H1 (cell line): ENCODE results near the gene PPFIA2. TPM values are rescaled to one million over a fixed set of nuclear protein-coding genes. Genes with fewer than 3 reads are reported as not detected.

Experiments
- CTCF ChIA-PET: fragments of 300-600 bp; sonication (Branson Sonifier 250); formaldehyde crosslinking; loops from one replicate; lab custom pipeline; 2021; ENCODE audit not compliant: partially characterized antibody; lab: Charles Lee
- POLR2A ChIA-PET: fragments of 300-600 bp; sonication (Branson Sonifier 250); formaldehyde crosslinking; loops from one replicate; lab custom pipeline; 2021; ENCODE audit warnings: inconsistent platforms; ENCODE audit not compliant: partially characterized antibody; lab: Charles Lee
- DNase-seq, 2 experiments: peaks; one replicate each; pipeline versions ENCODE4 v3.0.0 to v3.0.0-alpha.2; 2010 to 2022; ENCODE audit warnings: low spot score in 2 of 2, low read depth in 1 of 2, mixed read lengths in 1 of 2
- FAIRE-seq: peaks from 2 replicates; lab custom pipeline; 2011; peaks lifted over from hg19 to GRCh38; lab: Jason Lieb, UNC
- H2AFZ ChIP-seq: 2 replicates; pipeline ENCODE4 v1.8.1; 2012; ENCODE audit warnings: low read length, inconsistent platforms
- H2AK5ac ChIP-seq: 2 replicates; pipeline ENCODE4 v1.6.1; 2013; ENCODE audit warnings: low read depth, low read length
- H2BK120ac ChIP-seq: replicated peaks from 2 replicates; pipeline ENCODE3; 2013; ENCODE audit warnings: low read depth, low read length, inconsistent platforms
- H2BK12ac ChIP-seq: 2 replicates; pipeline ENCODE4 v1.6.1; 2013; ENCODE audit warnings: low read depth, low read length
- H2BK15ac ChIP-seq: 2 replicates; pipeline ENCODE4 v1.6.1; 2013; ENCODE audit warnings: low read length
- H2BK20ac ChIP-seq: 2 replicates; pipeline ENCODE4 v1.6.1; 2013; ENCODE audit warnings: low read length
- H2BK5ac ChIP-seq: 2 replicates; pipeline ENCODE4 v1.6.1; 2013; ENCODE audit warnings: low read depth, low read length
- H3K14ac ChIP-seq: 2 replicates; pipeline ENCODE4 v1.6.1; 2013; ENCODE audit warnings: inconsistent platforms; ENCODE audit not compliant: insufficient read length
- H3K18ac ChIP-seq: 2 replicates; pipeline ENCODE4 v1.6.1; 2013; ENCODE audit warnings: low read length; ENCODE audit errors: extremely low read depth
- H3K23ac ChIP-seq: 2 replicates; pipeline ENCODE4 v1.6.1; 2013; ENCODE audit warnings: inconsistent platforms; ENCODE audit not compliant: insufficient read length
- H3K23me2 ChIP-seq: 2 replicates; pipeline ENCODE4 v1.6.1; 2013; ENCODE audit warnings: low read depth, low read length
- H3K27ac ChIP-seq: 2 replicates; pipeline ENCODE4 v1.6.1; 2011; ENCODE audit warnings: low read depth, low read length, inconsistent platforms
- H3K27me3 ChIP-seq, 4 experiments: replicated peaks in 1 of 4; 1 replicate in 1 of 4; 2 replicates in 3 of 4; pipeline versions ENCODE4 v1.6.1 to v1.8.1; 2011 to 2013; ENCODE audit warnings: low read length in 3 of 4, mild to moderate bottlenecking in 3 of 4, inconsistent platforms in 2 of 4, mixed read lengths in 2 of 4, moderate library complexity in 1 of 4; ENCODE audit not compliant: control insufficient read depth in 3 of 4, insufficient read depth in 3 of 4; ENCODE audit errors: extremely low read depth in 1 of 4
- H3K36me3 ChIP-seq, 4 experiments: 2 replicates each; pipeline versions ENCODE4 v1.6.1 to v1.8.1; 2011 to 2013; ENCODE audit warnings: mild to moderate bottlenecking in 4 of 4, low read length in 3 of 4, moderate library complexity in 2 of 4, control low read depth in 1 of 4, inconsistent platforms in 1 of 4; ENCODE audit not compliant: insufficient read depth in 4 of 4, control insufficient read depth in 2 of 4
- H3K4ac ChIP-seq: replicated peaks from 2 replicates; pipeline ENCODE3; 2013; ENCODE audit warnings: low read length, low read depth, mixed read lengths, inconsistent platforms; ENCODE audit not compliant: insufficient read length
- H3K4me1 ChIP-seq, 4 experiments: replicated peaks in 1 of 4; 1 replicate in 1 of 4; 2 replicates in 3 of 4; pipeline versions ENCODE4 v1.6.1 to v1.8.1; 2011 to 2013; ENCODE audit warnings: low read length in 3 of 4, inconsistent platforms in 2 of 4, mixed read lengths in 1 of 4; ENCODE audit not compliant: insufficient read depth in 4 of 4, control insufficient read depth in 3 of 4
- H3K4me2 ChIP-seq, 2 experiments: 2 replicates each; pipeline versions ENCODE4 v1.6.1 to v1.8.1; 2011 to 2013; ENCODE audit warnings: low read depth in 2 of 2, low read length in 2 of 2, control low read depth in 1 of 2, inconsistent platforms in 1 of 2, mild to moderate bottlenecking in 1 of 2; ENCODE audit not compliant: insufficient read depth in 1 of 2
- H3K4me3 ChIP-seq, 4 experiments: fragments of 200-600, 300-600 bp in 1 of 4; sonication (generic), shearing (Covaris generic), sonication (Bioruptor Twin) in 1 of 4; 2 replicates each; pipeline versions ENCODE4 v1.5.1 to v1.8.1; 2011 to 2016; ENCODE audit warnings: low read length in 4 of 4, low read depth in 3 of 4, control low read depth in 2 of 4, inconsistent platforms in 2 of 4, mild to moderate bottlenecking in 2 of 4, mixed read lengths in 1 of 4, moderate library complexity in 1 of 4; ENCODE audit not compliant: insufficient read depth in 2 of 4; ENCODE audit errors: extremely low read depth in 1 of 4
- H3K56ac ChIP-seq: replicated peaks from 2 replicates; pipeline ENCODE3; 2013; ENCODE audit warnings: low read depth, mild to moderate bottlenecking, mixed read lengths, low read length, inconsistent platforms; ENCODE audit not compliant: insufficient read length
- H3K79me1 ChIP-seq: 2 replicates; pipeline ENCODE4 v1.6.1; 2013; ENCODE audit warnings: low read depth, low read length, control low read depth
- H3K79me2 ChIP-seq, 2 experiments: 2 replicates each; pipeline versions ENCODE4 v1.6.1 to v1.8.1; 2012 to 2013; ENCODE audit warnings: low read length in 2 of 2, mild to moderate bottlenecking in 2 of 2, inconsistent platforms in 1 of 2; ENCODE audit not compliant: insufficient read depth in 2 of 2, control insufficient read depth in 1 of 2
- H3K9ac ChIP-seq, 4 experiments: replicated peaks in 1 of 4; 1 replicate in 1 of 4; 2 replicates in 3 of 4; pipeline versions ENCODE4 v1.6.1 to v1.8.1; 2011 to 2013; ENCODE audit warnings: low read depth in 3 of 4, low read length in 3 of 4, control low read depth in 2 of 4, mild to moderate bottlenecking in 2 of 4, moderate library complexity in 2 of 4, inconsistent platforms in 1 of 4; ENCODE audit errors: extremely low read depth in 1 of 4
- H3K9me3 ChIP-seq, 2 experiments: 2 replicates each; pipeline versions ENCODE4 v1.6.1 to v1.8.1; 2012 to 2013; ENCODE audit warnings: mild to moderate bottlenecking in 2 of 2, moderate library complexity in 2 of 2, control low read depth in 1 of 2, inconsistent platforms in 1 of 2, low read depth in 1 of 2, low read length in 1 of 2, mixed read lengths in 1 of 2; ENCODE audit not compliant: insufficient read depth in 2 of 2
- H4K20me1 ChIP-seq, 2 experiments: replicated peaks in 1 of 2; 2 replicates each; pipeline versions ENCODE3 to v1.8.1; 2011 to 2013; ENCODE audit warnings: inconsistent platforms in 2 of 2, low read length in 2 of 2, mild to moderate bottlenecking in 1 of 2; ENCODE audit not compliant: insufficient read depth in 2 of 2, control insufficient read depth in 1 of 2
- H4K5ac ChIP-seq: 2 replicates; pipeline ENCODE4 v1.6.1; 2013; ENCODE audit warnings: low read length, low read depth, mixed read lengths, inconsistent platforms; ENCODE audit not compliant: insufficient read length
- H4K8ac ChIP-seq: 2 replicates; pipeline ENCODE4 v1.8.0; 2013; ENCODE audit warnings: mild to moderate bottlenecking, moderate library complexity, low read length, inconsistent platforms; ENCODE audit not compliant: insufficient read depth; ENCODE audit errors: extremely low read depth
- H4K91ac ChIP-seq: replicated peaks from 2 replicates; pipeline ENCODE3; 2013; ENCODE audit warnings: low read length, mixed read lengths, inconsistent platforms; ENCODE audit not compliant: insufficient read length
- POLR2A ChIP-seq, 2 experiments: IDR thresholded peaks; 1 replicate in 1 of 2; 2 replicates in 1 of 2; pipeline ENCODE4 v1.6.1; 2011; ENCODE audit warnings: low read depth in 2 of 2, low read length in 2 of 2, mild to moderate bottlenecking in 2 of 2; ENCODE audit errors: control extremely low read depth in 1 of 2
- WGBS, 2 experiments: shearing (Covaris generic) in 1 of 2; methylation state at CpG; one replicate each; pipeline versions ENCODE4 v1.1.6 to v1.1.7; 2013 to 2015; ENCODE audit warnings: low lambda C conversion rate in 2 of 2, mixed read lengths in 2 of 2, inconsistent platforms in 1 of 2, low coverage in 1 of 2, missing lambda C conversion rate in 1 of 2; ENCODE audit not compliant: insufficient replicate concordance in 2 of 2, insufficient coverage in 1 of 2, insufficient read length in 1 of 2; ENCODE audit errors: extremely low coverage in 1 of 2, missing lambda C conversion rate in 1 of 2; 5-methylcytosine and 5-hydroxymethylcytosine counted together
- polyA plus RNA-seq, 7 experiments: library from polyadenylated mRNA; depleted of rRNA in 3 of 7; stranded (reverse) in 5 of 7; unstranded in 2 of 7; fragments of >200 nt in 5 of 7; fragments of 200-250 nt in 2 of 7; gene quantifications; 1 replicate in 5 of 7; 2 replicates in 1 of 7; 4 replicates in 1 of 7; pipeline versions ENCODE4 v1.2.1 to v1.2.3, GENCODE V29; 2011 to 2013; ENCODE audit warnings: missing spikeins in 2 of 7, mixed read lengths in 2 of 7
- total RNA-seq: library from RNA; stranded (reverse); fragmentation: NEBNext Ultra II Directional; extraction: Animal tissue kit (Norgen Biotek cat#: 25700); gene quantifications from 2 replicates; pipeline ENCODE4 v1.2.1, GENCODE V29; 2021

The PPFIA2 gene
- total and polyA plus RNA-seq, 2 of the 8 experiments (the other 6 are each of a cell fraction or from before 2014, with no cell fraction given), result 1.2 to 1.8 TPM

DNA sequence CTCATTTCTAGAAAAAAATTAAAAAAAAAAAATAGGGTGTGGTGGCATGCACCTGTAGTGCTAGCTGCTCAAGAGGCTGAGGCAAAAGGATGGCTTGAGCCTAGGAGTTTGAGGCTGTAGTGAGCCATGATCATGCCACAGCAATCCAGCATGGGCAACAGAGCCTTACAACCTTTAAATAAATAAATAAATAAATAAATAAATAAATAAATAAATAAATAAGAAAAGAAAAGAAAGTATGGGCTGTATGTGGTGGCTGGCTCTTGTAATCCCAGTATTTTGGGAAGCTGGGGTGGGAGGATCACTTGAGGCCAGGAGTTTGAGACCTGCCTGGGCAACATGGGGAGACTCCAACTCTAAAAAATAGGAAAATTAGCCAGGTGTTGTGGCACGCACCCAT is 373.0 kb downstream of the PPFIA2 start:
- Histone ChIP-seq H3K27ac (no peak overlapping the region), H3K56ac (no peak overlapping the region), H3K23ac (no peak overlapping the region), H3K14ac (no peak overlapping the region), H3K4ac (no peak overlapping the region), H2AK5ac (no peak overlapping the region), H3K79me2 (no peaks in the 10 kb centered on the region), H2BK15ac (no peak overlapping the region), H3K18ac (no peak overlapping the region), H3K9ac (no peak overlapping the region), H3K4me1 (no peaks in the 10 kb centered on the region), H2BK5ac (no peak overlapping the region), H2BK20ac (no peak overlapping the region), H2BK12ac (no peak overlapping the region), H3K36me3 (no peaks in the 10 kb centered on the region), H3K79me1 (no peaks in the 10 kb centered on the region), H3K9me3 (no peaks in the 10 kb centered on the region), H4K20me1 (no peaks in the 10 kb centered on the region), H2BK120ac (no peak overlapping the region), H3K4me3 (no peak overlapping the region), H4K8ac (no peak overlapping the region), H3K4me2 (no peak overlapping the region), H2AFZ (no peak overlapping the region), H3K23me2 (no peaks in the 10 kb centered on the region), H4K91ac (no peak overlapping the region), H3K27me3 (no peaks in the 10 kb centered on the region), H4K5ac (no peak overlapping the region)
- FAIRE-seq, result no peak
- CTCF ChIA-PET, result no interaction called here
- no peak for DNase-seq
- POLR2A ChIA-PET, result no interaction called here
- TF ChIP-seq POLR2A (IDR thresholded peaks at IDR 0.05; ENCODE audit: control extremely low read depth in 1 of 2, low read depth in 2 of 2, low read length in 2 of 2), result no peak
- WGBS, 2 experiments, result 90% methylated on average over 1 of the region's 1 CpG; no CpG with 5 or more reads in 1 of the 2 experiments
